GM12865 (cell line): ENCODE data around the gene RANBP6.
"Not testable (repeated sequence)": the region's sequence is repeated elsewhere in the genome, so short reads cannot be mapped to it uniquely, and the experiment has no call there.

Experiments used
- DNase-seq: peaks from one replicate; pipeline ENCODE4 v3.0.0; 2010; ENCODE audit warnings: low read depth
- H3K4me3 ChIP-seq: 2 replicates; pipeline ENCODE4 v1.5.1; 2011; ENCODE audit warnings: mild to moderate bottlenecking, low read depth, low read length, control low read depth
- CTCF ChIP-seq: IDR thresholded peaks from 2 replicates; pipeline ENCODE4 v1.5.1; 2011; ENCODE audit warnings: low read length, control low read depth, low read depth, inconsistent platforms; ENCODE audit not compliant: insufficient read depth; ENCODE audit errors: missing control alignments

The RANBP6 gene

GRCh38 chr9:6015278-6016157, at the start of gene RANBP6:
RANBP6 (minus strand) TSS chr9:6015624; CDS start chr9:6015607, 17 bp downstream.
- H3K4me3 ChIP-seq = peak within 1 kb of the TSS; percentile 70
- TF ChIP-seq CTCF = no peak
- peak; percentile 91 for DNase-seq

- not testable (repeated sequence) for H3K4me3 ChIP-seq
Measured at GRCh38 chr9:6063146-6063545, 47.7 kb upstream of the RANBP6 start.

GRCh38 chr9:6055666-6056065, 40.2 kb upstream of the RANBP6 start:
- no peak overlapping the region for H3K4me3 ChIP-seq
- no peak for DNase-seq
- no peak for TF ChIP-seq CTCF

More at GRCh38 chr9:6063146-6063545, 47.7 kb upstream of the RANBP6 start:
- not testable (repeated sequence) for DNase-seq

DNA sequence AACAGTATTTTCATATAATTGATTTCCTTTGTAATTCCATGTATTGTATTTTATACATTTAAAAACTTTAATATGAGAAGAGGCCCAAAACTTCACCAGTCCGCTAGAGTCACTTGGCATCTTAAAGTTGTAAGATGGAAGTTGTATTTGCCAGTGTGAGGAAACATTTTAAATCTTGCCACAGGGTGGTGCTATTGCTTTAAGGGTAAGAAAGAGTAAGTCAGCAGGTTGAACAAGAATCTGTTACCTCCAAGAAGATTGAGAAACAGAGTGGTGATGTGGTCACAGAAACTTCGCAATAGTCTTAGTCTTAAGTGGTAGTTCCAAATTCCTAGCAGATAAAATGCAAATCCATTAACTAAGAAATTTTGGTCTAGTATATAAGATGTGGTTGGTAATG, 39.8 kb upstream of the RANBP6 start:
- peak; percentile 53 for TF ChIP-seq CTCF
- no peak overlapping the region for H3K4me3 ChIP-seq
- DNase-seq = peak; percentile 93

GRCh38 chr9:6054280-6055099, 39.1 kb upstream of the RANBP6 start:
- peak; percentile 71 for TF ChIP-seq CTCF
- peak; percentile 81 for DNase-seq
- H3K4me3 ChIP-seq = no peak overlapping the region

- no peak for DNase-seq
- no peak overlapping the region for H3K4me3 ChIP-seq
- no peak for TF ChIP-seq CTCF
Measured at GRCh38 chr9:6052293-6052919, 37.0 kb upstream of the RANBP6 start.

GRCh38 chr9:6051511-6051950, 36.1 kb upstream of the RANBP6 start:
- no peak overlapping the region for H3K4me3 ChIP-seq
- TF ChIP-seq CTCF = no peak
- DNase-seq = peak; percentile 72
